Gastrocnemius medialis (tissue), 4 donors: ENCODE measurements around the gene SLC25A48. TPM values are rescaled to one million over a fixed set of nuclear protein-coding genes. Genes with fewer than 3 reads are reported as not detected.

Source experiments
- ATAC-seq, 2 donors: fragments of 150-250 bp; one replicate each; pipeline ENCODE4 v1.9.1; 2016
- DNase-seq, 2 donors: peaks; one replicate each; pipeline ENCODE4 v3.0.0-alpha.2; 2019
- H3K27ac ChIP-seq, 4 donors: fragments of 200-600 bp; sonication (generic); 1 replicate in 1 of 4; 2 replicates in 3 of 4; pipeline ENCODE4 v1.5.1; 2016 to 2018; ENCODE audit warnings: mild to moderate bottlenecking in 2 of 4, moderate library complexity in 1 of 4
- H3K27me3 ChIP-seq, 3 donors: fragments of 200-600 bp; sonication (generic) in 2 of 3; 1 replicate in 1 of 3; 2 replicates in 2 of 3; pipeline versions ENCODE4 v1.5.1 to v1.6.0; 2016 to 2019; ENCODE audit warnings: mild to moderate bottlenecking in 1 of 3, moderate library complexity in 1 of 3
- H3K36me3 ChIP-seq, 2 donors: fragments of 200-600 bp; sonication (generic) in 1 of 2; one replicate each; pipeline ENCODE4 v1.5.1; 2017 to 2018
- H3K4me1 ChIP-seq, 2 donors: fragments of 200-600 bp; sonication (generic) in 1 of 2; one replicate each; pipeline ENCODE4 v1.5.1; 2016 to 2017; ENCODE audit warnings: mild to moderate bottlenecking in 2 of 2
- H3K4me3 ChIP-seq, 4 donors: fragments of 200-600 bp; sonication (generic) in 3 of 4; 1 replicate in 1 of 4; 2 replicates in 3 of 4; pipeline ENCODE4 v1.5.1; 2016 to 2019; ENCODE audit warnings: mild to moderate bottlenecking in 2 of 4
- H3K9me3 ChIP-seq, 3 donors: fragments of 200-600 bp; sonication (generic) in 2 of 3; 1 replicate in 1 of 3; 2 replicates in 2 of 3; pipeline ENCODE4 v1.5.1; 2016 to 2019
- CTCF ChIP-seq, 5 experiments: fragments of 450-650 bp in 3 of 5; fragments of 200-600 bp in 2 of 5; sonication (generic) in 2 of 5; IDR thresholded peaks in 4 of 5; conservative IDR thresholded peaks in 1 of 5; 1 replicate in 4 of 5; 2 replicates in 1 of 5; pipeline ENCODE4 v1.5.1; 2016 to 2019; ENCODE audit warnings: antibody characterized with exemption in 5 of 5, mild to moderate bottlenecking in 3 of 5, moderate library complexity in 3 of 5
- POLR2A ChIP-seq, 2 donors: fragments of 450-650 bp; IDR thresholded peaks; one replicate each; pipeline ENCODE4 v1.6.1; 2017; ENCODE audit warnings: antibody characterized with exemption in 2 of 2, mild to moderate bottlenecking in 2 of 2, moderate library complexity in 2 of 2
- in situ Hi-C, 4 donors: fragments of 200-750 bp; cut with MboI; loops; one replicate each; pipeline versions ENCODE4 v1.15.0 to v1.8.0; 2017; ENCODE audit warnings: low sequenced_read_pairs in 4 of 4
- intact Hi-C: fragments of 100-400 bp; cut with DNase I; formaldehyde crosslinking; loops from one replicate; pipeline ENCODE4 v1.15.1; 2023; ENCODE audit warnings: low total_unique reads
- microRNA-seq, 2 donors: library from miRNA; unstranded; fragments of <30 nt; microRNA quantifications; one replicate each; pipeline ENCODE4, GENCODE V29; 2016; ENCODE audit warnings: borderline replicate concordance in 2 of 2
- total RNA-seq, 4 donors: library from RNA; depleted of rRNA; stranded (reverse); fragments of >200 nt; gene quantifications; one replicate each; pipeline versions ENCODE4 v1.1.0 to v1.2.3, GENCODE V29; 2016

Gene SLC25A48
- total RNA-seq, 4 donors from 2014 or later: 0.56 to 5.2 (median 2.4) TPM

GRCh38 chr5:135937245-135937911 is 102.9 kb downstream of the SLC25A48 start:
- Histone ChIP-seq H3K36me3 (no peaks in the 10 kb centered on the region), H3K4me1 (no peaks in the 10 kb centered on the region), H3K4me3 (no peak overlapping the region), H3K27ac (no peak overlapping the region), H3K27me3 (no peaks in the 10 kb centered on the region), H3K9me3 (no peaks in the 10 kb centered on the region)
- ATAC-seq (no peak), DNase-seq (no peak)
- TF ChIP-seq POLR2A (IDR thresholded peaks at IDR 0.05) (no peak), CTCF (IDR thresholded peaks at IDR 0.05 in 4 of 5, conservative IDR thresholded peaks at IDR 0.05 in 1 of 5) (no peak)
- intact Hi-C loops: no loop called here
- in situ Hi-C loops: no loop called here

Small RNA genes lying within 50 kb of the gene (microRNA-seq; reads per million reads assigned to microRNA genes)
- gene MIR5692C1: 0 reads per million in 2 donors

Other genes with a start within 250 kb of the SLC25A48 start
- not detected for gene IL9, start 61.2 kb downstream of the SLC25A48 start, total RNA-seq
- not detected for gene LECT2, start 120.3 kb downstream of the SLC25A48 start, total RNA-seq
- 10 to 100 TPM; 38.4 to 48.0 (median 40.0) TPM for gene TGFBI, start 194.3 kb downstream of the SLC25A48 start, total RNA-seq